K562 (cell line): ENCODE measurements around the gene ALPK1. TPM values are rescaled to one million over a fixed set of nuclear protein-coding genes. Genes with fewer than 3 reads are reported as not detected.

Source experiments
- AFF1 ChIP-seq, 2 experiments: fragments of 450-650 bp; IDR thresholded peaks; 2 replicates each; pipeline ENCODE4 v1.6.1; 2018; ENCODE audit warnings: mild to moderate bottlenecking in 2 of 2, low read depth in 1 of 2; ENCODE audit not compliant: partially characterized antibody in 2 of 2
- ARID3A ChIP-seq: IDR thresholded peaks from 2 replicates; pipeline ENCODE4 v1.6.1; 2012; ENCODE audit warnings: low read depth, low read length, improper control_type of control experiment, borderline replicate concordance
- BACH1 ChIP-seq: fragments of 200-800 bp; sonication (Bioruptor generic); IDR thresholded peaks from 2 replicates; pipeline ENCODE4 v1.6.1; 2016; ENCODE audit warnings: missing genetic modification characterization, missing compliant biosample characterization
- EGR1 ChIP-seq: fragments of 450-650 bp; conservative IDR thresholded peaks from 2 replicates; pipeline ENCODE4 v1.6.1; 2017; ENCODE audit warnings: mild to moderate bottlenecking
- FOXP4 ChIP-seq: sonication (generic); formaldehyde crosslinking; IDR thresholded peaks from 2 replicates; pipeline ENCODE4 v1.8.0; 2022; ENCODE audit warnings: mild to moderate bottlenecking, missing genetic modification reagents, borderline replicate concordance
- HMG20B ChIP-seq: fragments of 250-450 bp; sonication (Bioruptor Pico); IDR thresholded peaks from 2 replicates; pipeline ENCODE4 v1.5.0; 2021; ENCODE audit warnings: mild to moderate bottlenecking
- MAFF ChIP-seq: IDR thresholded peaks from 2 replicates; pipeline ENCODE4 v1.6.1; 2012; ENCODE audit warnings: low read length, improper control_type of control experiment
- RFX5 ChIP-seq: IDR thresholded peaks from 2 replicates; pipeline ENCODE4 v1.6.1; 2011; ENCODE audit warnings: low read depth, mild to moderate bottlenecking, improper control_type of control experiment, low read length
- SMAD4 ChIP-seq: fragments of 250-450 bp; sonication (Bioruptor Pico); conservative IDR thresholded peaks from 2 replicates; pipeline ENCODE4 v1.8.0; 2021; ENCODE audit warnings: inconsistent platforms, mild to moderate bottlenecking, moderate library complexity
- SMC3 ChIP-seq: conservative IDR thresholded peaks from 2 replicates; pipeline ENCODE4 v1.6.1; 2011; ENCODE audit warnings: low read depth, low read length, improper control_type of control experiment; ENCODE audit not compliant: insufficient read depth
- ZBTB7A ChIP-seq: IDR thresholded peaks from 2 replicates; pipeline ENCODE4 v1.6.1; 2011; ENCODE audit warnings: low read depth, mild to moderate bottlenecking, low read length, moderate library complexity, borderline replicate concordance; ENCODE audit not compliant: control insufficient read depth
- ZNF586 ChIP-seq: fragments of 450-650 bp; formaldehyde crosslinking; conservative IDR thresholded peaks from 2 replicates; pipeline ENCODE4 v1.4.0; 2020; ENCODE audit warnings: mild to moderate bottlenecking, moderate library complexity
- polyA plus RNA-seq, 8 experiments: library from polyadenylated mRNA; depleted of rRNA in 4 of 8; stranded (reverse) in 5 of 8; unstranded in 3 of 8; fragments of >200 nt; fragmentation: Nextera tagmentation in 2 of 8; fragmentation: Illumina TruSeq in 1 of 8; extraction: Ambion mirVana in 2 of 8; extraction: Trizol in 1 of 8; gene quantifications; 2 replicates each; pipeline versions ENCODE4 v1.2.1 to v1.2.3, GENCODE V29; 2011 to 2014; ENCODE audit warnings: inconsistent platforms in 1 of 8, missing spikeins in 1 of 8
- total RNA-seq, 7 experiments: library from RNA; depleted of rRNA in 6 of 7; stranded (reverse); fragments of >200 nt in 6 of 7; fragmentation: Illumina TruSeq in 2 of 7; extraction: Trizol in 2 of 7; gene quantifications; 2 replicates each; pipeline versions ENCODE4 v1.2.1 to v1.2.3, GENCODE V29; 2011 to 2021; ENCODE audit warnings: low replicate concordance in 1 of 7
- TF ChIP-seq, protein P1 (sequence below): fragments of 250-450 bp; sonication (Bioruptor Pico); IDR thresholded peaks from 2 replicates; pipeline ENCODE4 v1.8.0; 2022; ENCODE audit warnings: inconsistent platforms
- TF ChIP-seq, protein P2 (sequence below): fragments of 200-800 bp; sonication (Bioruptor generic); IDR thresholded peaks from 2 replicates; pipeline ENCODE4 v1.6.1; 2017; ENCODE audit warnings: missing genetic modification characterization, missing compliant biosample characterization

ALPK1 gene
- total and polyA plus RNA-seq, 9 of the 15 experiments (the other 6 are each of a cell fraction or from before 2014, with no cell fraction given): 2.3 to 6.9 (median 4.6) TPM

DNA sequence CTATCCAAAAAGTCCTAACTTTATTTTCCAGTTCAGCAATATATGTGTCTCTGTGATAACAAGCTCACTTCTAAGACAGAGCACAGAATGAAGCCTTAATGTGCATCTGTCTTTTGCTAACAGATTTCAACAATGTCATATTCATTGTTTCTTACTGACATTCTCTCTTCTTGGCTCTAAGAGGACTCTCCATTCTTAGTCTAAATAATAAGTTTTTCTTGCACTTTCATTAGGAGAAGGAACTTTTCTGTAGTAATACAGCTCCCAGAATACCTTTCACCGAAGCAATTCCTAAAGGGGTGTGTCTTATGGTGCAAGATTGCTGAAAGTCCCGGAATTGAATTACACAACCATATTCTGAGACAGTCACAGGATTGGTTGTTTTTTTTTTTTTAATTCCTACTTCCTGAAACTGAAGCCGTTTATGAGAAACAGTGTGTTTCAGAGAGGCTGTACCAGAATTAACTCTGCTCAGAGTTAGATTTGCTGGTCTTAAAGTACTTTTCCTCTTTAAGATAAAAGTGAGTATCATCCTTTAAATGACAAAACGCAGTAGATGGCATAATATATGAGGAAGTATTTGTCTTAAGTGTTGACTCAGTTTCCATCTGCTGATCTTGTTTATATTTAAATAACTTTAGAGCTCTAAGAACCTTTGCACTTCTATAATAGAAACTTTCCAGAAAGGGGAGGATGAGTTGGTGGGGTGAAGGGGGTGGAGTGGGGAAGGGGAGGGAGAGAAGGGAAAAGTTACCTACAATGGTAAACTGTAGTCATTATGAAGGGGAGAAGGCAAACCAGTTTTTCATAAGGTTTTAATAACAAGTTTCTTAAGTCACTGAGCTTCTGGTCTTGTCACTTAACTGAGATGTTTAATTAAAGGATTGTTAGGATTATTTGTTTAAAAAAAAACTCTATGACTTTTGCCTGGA, at the start of gene ALPK1 (continued):
- TF ChIP-seq, protein P1, sequence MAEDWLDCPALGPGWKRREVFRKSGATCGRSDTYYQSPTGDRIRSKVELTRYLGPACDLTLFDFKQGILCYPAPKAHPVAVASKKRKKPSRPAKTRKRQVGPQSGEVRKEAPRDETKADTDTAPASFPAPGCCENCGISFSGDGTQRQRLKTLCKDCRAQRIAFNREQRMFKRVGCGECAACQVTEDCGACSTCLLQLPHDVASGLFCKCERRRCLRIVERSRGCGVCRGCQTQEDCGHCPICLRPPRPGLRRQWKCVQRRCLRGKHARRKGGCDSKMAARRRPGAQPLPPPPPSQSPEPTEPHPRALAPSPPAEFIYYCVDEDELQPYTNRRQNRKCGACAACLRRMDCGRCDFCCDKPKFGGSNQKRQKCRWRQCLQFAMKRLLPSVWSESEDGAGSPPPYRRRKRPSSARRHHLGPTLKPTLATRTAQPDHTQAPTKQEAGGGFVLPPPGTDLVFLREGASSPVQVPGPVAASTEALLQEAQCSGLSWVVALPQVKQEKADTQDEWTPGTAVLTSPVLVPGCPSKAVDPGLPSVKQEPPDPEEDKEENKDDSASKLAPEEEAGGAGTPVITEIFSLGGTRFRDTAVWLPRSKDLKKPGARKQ (CRISPR knock-in tag): no peak
- TF ChIP-seq MAFF (no peak), BACH1 (tag) (no peak), FOXP4 (no peak), HMG20B (no peak), ARID3A (no peak), ZNF586 (no peak), AFF1 (IDR thresholded peaks at IDR 0.05; ENCODE audit: low read depth in 1 of 2, partially characterized antibody in 2 of 2) (peak in 1 of 2 experiments; percentile 54), ZBTB7A (no peak), RFX5 (no peak), SMC3 (no peak), EGR1 (no peak), SMAD4 (0 out of 2 replicates have a peak, but pooled peaks have one; percentile 20)
- TF ChIP-seq, protein P2, sequence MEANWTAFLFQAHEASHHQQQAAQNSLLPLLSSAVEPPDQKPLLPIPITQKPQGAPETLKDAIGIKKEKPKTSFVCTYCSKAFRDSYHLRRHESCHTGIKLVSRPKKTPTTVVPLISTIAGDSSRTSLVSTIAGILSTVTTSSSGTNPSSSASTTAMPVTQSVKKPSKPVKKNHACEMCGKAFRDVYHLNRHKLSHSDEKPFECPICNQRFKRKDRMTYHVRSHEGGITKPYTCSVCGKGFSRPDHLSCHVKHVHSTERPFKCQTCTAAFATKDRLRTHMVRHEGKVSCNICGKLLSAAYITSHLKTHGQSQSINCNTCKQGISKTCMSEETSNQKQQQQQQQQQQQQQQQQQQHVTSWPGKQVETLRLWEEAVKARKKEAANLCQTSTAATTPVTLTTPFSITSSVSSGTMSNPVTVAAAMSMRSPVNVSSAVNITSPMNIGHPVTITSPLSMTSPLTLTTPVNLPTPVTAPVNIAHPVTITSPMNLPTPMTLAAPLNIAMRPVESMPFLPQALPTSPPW (CRISPR knock-in tag): peak; percentile 36; the same call in 1 of the 2 replicates
